ENCODE data around the gene SLC39A10. TPM values are rescaled to one million over a fixed set of nuclear protein-coding genes. Genes with fewer than 3 reads are reported as not detected.

SLC39A10 gene
- total and polyA plus RNA-seq, 2 donors (not counting 3 experiments of a cell fraction or from before 2014, with no cell fraction given), result 11.4 to 39.9 TPM

DNA sequence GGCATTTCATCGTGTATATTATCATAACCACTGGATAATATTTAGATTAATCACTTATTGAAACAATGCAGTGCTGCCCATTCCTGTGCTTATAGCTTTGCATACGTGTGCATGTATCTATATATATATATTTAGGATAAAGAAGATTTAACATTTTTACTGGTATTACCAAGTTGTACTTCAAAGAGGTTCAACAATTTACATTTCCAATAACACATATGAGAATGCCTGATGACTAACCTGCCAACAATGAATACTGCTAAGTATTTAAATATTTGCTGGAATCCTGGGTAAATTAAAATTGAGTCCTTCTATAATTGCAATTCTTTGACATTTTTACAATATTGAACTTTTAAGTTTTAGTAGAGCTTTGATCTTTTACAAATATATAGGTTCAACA is 111.4 kb downstream of the SLC39A10 start:
- Histone ChIP-seq H3K79me2 (ENCODE audit: control insufficient read depth, insufficient read depth, low read length) (no peaks in the 10 kb centered on the region), H3K9me3 (replicated peaks; ENCODE audit: control insufficient read depth, insufficient read depth, low read length) (no peaks in the 10 kb centered on the region), H3K27me3 (ENCODE audit: control insufficient read depth in 2 of 2, insufficient read depth in 2 of 2, low read length in 2 of 2) (no peaks in the 10 kb centered on the region), H3K9me1 (replicated peaks; ENCODE audit: control insufficient read depth, extremely low read depth, insufficient read depth, low read length) (no peaks in the 10 kb centered on the region), H3K27ac (ENCODE audit: insufficient read depth, low read depth, low read length) (no peak overlapping the region), H4K20me1 (replicated peaks; ENCODE audit: control insufficient read depth, extremely low read depth, insufficient read depth, low read length) (no peaks in the 10 kb centered on the region), H3K9ac (replicated peaks; ENCODE audit: extremely low read depth, insufficient read depth, low read length) (no peak overlapping the region), H2AFZ (ENCODE audit: low read depth, low read length) (no peak overlapping the region), H3K4me2 (ENCODE audit: insufficient read depth, low read length) (no peak overlapping the region), H3K36me3 (ENCODE audit: control insufficient read depth in 2 of 2, extremely low read depth in 1 of 2, insufficient read depth in 2 of 2, low read length in 2 of 2) (no peaks in the 10 kb centered on the region), H3K4me3 (replicated peaks in 1 of 3; ENCODE audit: insufficient read depth in 1 of 3, low read depth in 1 of 3, low read length in 3 of 3) (no peak overlapping the region), H3K4me1 (ENCODE audit: control insufficient read depth, extremely low read depth, insufficient read depth, low read length) (no peaks in the 10 kb centered on the region)
- intact Hi-C loops (cut with micrococcal nuclease), result no loop called here
- ChIA-PET POLR2A (no interaction called here), CTCF (no interaction called here)
- TF ChIP-seq MYC (IDR thresholded peaks at IDR 0.05; ENCODE audit: low read depth, low read length) (no peak), JUN (IDR thresholded peaks at IDR 0.05; ENCODE audit: borderline replicate concordance, insufficient read depth, insufficient read length, low read depth) (no peak), POLR2A (IDR thresholded peaks at IDR 0.05; ENCODE audit: low read depth, low read length) (no peak), GATA2 (IDR thresholded peaks at IDR 0.05; ENCODE audit: insufficient read depth, insufficient read length, low read depth, low read length) (no peak), FOS (IDR thresholded peaks at IDR 0.05; ENCODE audit: borderline replicate concordance, insufficient read depth, low read length) (no peak)
- TF ChIP-seq, protein P1, sequence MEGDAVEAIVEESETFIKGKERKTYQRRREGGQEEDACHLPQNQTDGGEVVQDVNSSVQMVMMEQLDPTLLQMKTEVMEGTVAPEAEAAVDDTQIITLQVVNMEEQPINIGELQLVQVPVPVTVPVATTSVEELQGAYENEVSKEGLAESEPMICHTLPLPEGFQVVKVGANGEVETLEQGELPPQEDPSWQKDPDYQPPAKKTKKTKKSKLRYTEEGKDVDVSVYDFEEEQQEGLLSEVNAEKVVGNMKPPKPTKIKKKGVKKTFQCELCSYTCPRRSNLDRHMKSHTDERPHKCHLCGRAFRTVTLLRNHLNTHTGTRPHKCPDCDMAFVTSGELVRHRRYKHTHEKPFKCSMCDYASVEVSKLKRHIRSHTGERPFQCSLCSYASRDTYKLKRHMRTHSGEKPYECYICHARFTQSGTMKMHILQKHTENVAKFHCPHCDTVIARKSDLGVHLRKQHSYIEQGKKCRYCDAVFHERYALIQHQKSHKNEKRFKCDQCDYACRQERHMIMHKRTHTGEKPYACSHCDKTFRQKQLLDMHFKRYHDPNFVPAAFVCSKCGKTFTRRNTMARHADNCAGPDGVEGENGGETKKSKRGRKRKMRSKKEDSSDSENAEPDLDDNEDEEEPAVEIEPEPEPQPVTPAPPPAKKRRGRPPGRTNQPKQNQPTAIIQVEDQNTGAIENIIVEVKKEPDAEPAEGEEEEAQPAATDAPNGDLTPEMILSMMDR (IDR thresholded peaks at IDR 0.05; ENCODE audit: extremely low read depth in 1 of 2, insufficient read depth in 1 of 2, low read depth in 1 of 2, low read length in 2 of 2), result no peak
- FAIRE-seq (no peak), DNase-seq (ENCODE audit: low read depth, low spot score) (no peak)
- dilution Hi-C loops (cut with MboI; ENCODE audit: extremely low pct_ligation_motif_present, low sequenced_read_pairs), result no loop called here
- no TSS peak for BruUV-seq (replicated peaks)

DNA sequence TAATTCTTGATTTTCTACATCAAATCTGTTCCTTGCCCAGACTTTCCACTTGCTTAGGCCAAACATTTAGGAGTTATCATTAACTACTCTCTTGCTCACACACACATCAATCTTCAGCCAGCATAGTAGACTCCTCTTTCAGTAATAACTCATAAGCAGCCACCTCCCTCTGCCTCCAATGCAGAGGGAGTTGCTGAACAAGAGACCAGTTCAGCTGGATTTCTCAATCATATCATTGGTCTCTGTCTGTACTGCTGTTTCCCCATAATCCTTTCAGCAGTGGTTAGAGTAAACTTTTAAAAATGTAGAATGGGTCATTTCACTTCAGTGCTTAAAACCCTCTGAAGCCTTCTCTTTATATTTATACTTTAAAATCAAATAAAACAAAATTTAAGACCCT is 112.9 kb downstream of the SLC39A10 start:
- DNase-seq (ENCODE audit: low read depth, low spot score) (no peak), FAIRE-seq (no peak)
- Histone ChIP-seq H3K36me3 (ENCODE audit: control insufficient read depth in 2 of 2, extremely low read depth in 1 of 2, insufficient read depth in 2 of 2, low read length in 2 of 2) (no peaks in the 10 kb centered on the region), H2AFZ (ENCODE audit: low read depth, low read length) (no peak overlapping the region), H4K20me1 (replicated peaks; ENCODE audit: control insufficient read depth, extremely low read depth, insufficient read depth, low read length) (no peaks in the 10 kb centered on the region), H3K27ac (ENCODE audit: insufficient read depth, low read depth, low read length) (no peak overlapping the region), H3K4me2 (ENCODE audit: insufficient read depth, low read length) (no peak overlapping the region), H3K9me1 (replicated peaks; ENCODE audit: control insufficient read depth, extremely low read depth, insufficient read depth, low read length) (no peaks in the 10 kb centered on the region), H3K4me1 (ENCODE audit: control insufficient read depth, extremely low read depth, insufficient read depth, low read length) (no peaks in the 10 kb centered on the region), H3K79me2 (ENCODE audit: control insufficient read depth, insufficient read depth, low read length) (no peaks in the 10 kb centered on the region), H3K9ac (replicated peaks; ENCODE audit: extremely low read depth, insufficient read depth, low read length) (no peak overlapping the region), H3K9me3 (replicated peaks; ENCODE audit: control insufficient read depth, insufficient read depth, low read length) (no peaks in the 10 kb centered on the region), H3K4me3 (replicated peaks in 1 of 3; ENCODE audit: insufficient read depth in 1 of 3, low read depth in 1 of 3, low read length in 3 of 3) (no peak overlapping the region), H3K27me3 (ENCODE audit: control insufficient read depth in 2 of 2, insufficient read depth in 2 of 2, low read length in 2 of 2) (no peaks in the 10 kb centered on the region)
- ChIA-PET POLR2A (no interaction called here), CTCF (no interaction called here)
- TF ChIP-seq, protein P1 (IDR thresholded peaks at IDR 0.05; ENCODE audit: extremely low read depth in 1 of 2, insufficient read depth in 1 of 2, low read depth in 1 of 2, low read length in 2 of 2), result no peak
- no peak for TF ChIP-seq JUN (IDR thresholded peaks at IDR 0.05; ENCODE audit: borderline replicate concordance, insufficient read depth, insufficient read length, low read depth)
- no peak for TF ChIP-seq POLR2A (IDR thresholded peaks at IDR 0.05; ENCODE audit: low read depth, low read length)
- TF ChIP-seq FOS (IDR thresholded peaks at IDR 0.05; ENCODE audit: borderline replicate concordance, insufficient read depth, low read length), result no peak
- TF ChIP-seq MAX (IDR thresholded peaks at IDR 0.05; ENCODE audit: insufficient read depth, insufficient read length), result no peak
- no peak for TF ChIP-seq MYC (IDR thresholded peaks at IDR 0.05; ENCODE audit: low read depth, low read length)
- no peak for TF ChIP-seq GATA2 (IDR thresholded peaks at IDR 0.05; ENCODE audit: insufficient read depth, insufficient read length, low read depth, low read length)
- dilution Hi-C loops (cut with MboI; ENCODE audit: extremely low pct_ligation_motif_present, low sequenced_read_pairs), result no loop called here
- intact Hi-C loops (cut with micrococcal nuclease), result no loop called here
- BruUV-seq (replicated peaks), result no TSS peak
